SH-SY5Y (cell line): ENCODE results near the gene DSCAM.

Source experiments
- GATA2 ChIP-seq: IDR thresholded peaks from 2 replicates; pipeline ENCODE4 v1.6.1; 2011; ENCODE audit warnings: mild to moderate bottlenecking, low read depth, low read length
- GATA3 ChIP-seq: IDR thresholded peaks from 2 replicates; pipeline ENCODE4 v1.6.1; 2011; ENCODE audit warnings: low read depth, mild to moderate bottlenecking, low read length, moderate library complexity

DNA sequence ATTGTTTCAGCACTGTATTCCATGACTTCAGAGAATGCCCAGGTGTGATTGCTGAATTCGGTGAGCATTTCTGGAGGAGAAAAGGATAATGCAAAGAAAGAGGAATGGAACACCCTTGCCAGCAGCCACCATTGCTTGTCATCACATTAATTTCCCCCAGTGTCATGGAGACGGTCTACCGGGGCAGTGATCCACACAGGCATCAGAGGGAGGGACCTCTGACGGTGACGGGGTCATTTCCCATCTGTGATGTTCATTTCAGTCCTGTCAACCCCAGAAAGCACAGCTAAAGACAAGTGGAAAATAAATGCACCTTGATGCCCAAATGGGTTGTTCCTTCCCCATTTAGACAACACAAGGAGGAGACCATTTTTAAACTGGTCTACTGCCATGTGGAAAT, 603.3 kb downstream of the DSCAM start:
- no peak for TF ChIP-seq GATA3
- TF ChIP-seq GATA2, result no peak
